NOMO-1 treated with dmso at 0.1 percent for 144 hours (cell line): ENCODE data around the gene ROMO1.
A peak's percentile ranks its signal among the peaks of the same experiment; 100 is the strongest.
"Not testable (repeated sequence)": the region's sequence is repeated elsewhere in the genome, so short reads cannot be mapped to it uniquely, and the experiment has no call there.

Source experiments
- DNase-seq: peaks from one replicate; lab custom pipeline; 2025; ENCODE audit not compliant: unreplicated experiment; lab: John Stamatoyannopoulos, UW

ROMO1 gene

GRCh38 chr20:35710039-35710438, 10.8 kb downstream of the ROMO1 start:
- DNase-seq: no peak

GRCh38 chr20:35710884-35711587, 11.8 kb downstream of the ROMO1 start:
- no peak for DNase-seq

GRCh38 chr20:35711588-35712209, 12.5 kb downstream of the ROMO1 start:
- DNase-seq: no peak

GRCh38 chr20:35713120-35713519, 13.9 kb downstream of the ROMO1 start:
- DNase-seq: not testable (repeated sequence)

DNA sequence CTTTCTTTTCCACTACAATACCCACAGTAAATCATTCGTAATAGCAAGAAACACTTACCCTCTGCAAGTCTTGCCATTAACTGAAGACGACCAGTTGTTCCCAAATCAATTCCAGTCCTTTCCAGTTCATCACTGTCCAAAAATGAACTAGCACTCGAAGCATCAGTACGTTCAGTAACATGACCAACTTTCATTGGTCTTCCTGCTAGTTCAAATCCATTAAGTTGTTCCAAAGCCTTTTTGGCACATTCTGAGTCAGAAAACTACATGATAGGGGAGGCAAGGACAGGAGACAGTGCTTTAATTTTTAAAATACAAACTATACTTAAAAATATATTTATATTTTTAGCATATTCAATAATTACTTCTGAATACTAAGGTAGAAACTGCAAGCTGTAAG, 14.9 kb downstream of the ROMO1 start:
- no peak for DNase-seq

- no peak for DNase-seq
Measured at GRCh38 chr20:35715652-35716051, 16.4 kb downstream of the ROMO1 start.

- no peak for DNase-seq
Measured at GRCh38 chr20:35716330-35716729, 17.1 kb downstream of the ROMO1 start.

- DNase-seq: not testable (repeated sequence)
Measured at GRCh38 chr20:35718321-35718720, 19.1 kb downstream of the ROMO1 start.

GRCh38 chr20:35718972-35719635, 19.9 kb downstream of the ROMO1 start:
- no peak for DNase-seq

DNA sequence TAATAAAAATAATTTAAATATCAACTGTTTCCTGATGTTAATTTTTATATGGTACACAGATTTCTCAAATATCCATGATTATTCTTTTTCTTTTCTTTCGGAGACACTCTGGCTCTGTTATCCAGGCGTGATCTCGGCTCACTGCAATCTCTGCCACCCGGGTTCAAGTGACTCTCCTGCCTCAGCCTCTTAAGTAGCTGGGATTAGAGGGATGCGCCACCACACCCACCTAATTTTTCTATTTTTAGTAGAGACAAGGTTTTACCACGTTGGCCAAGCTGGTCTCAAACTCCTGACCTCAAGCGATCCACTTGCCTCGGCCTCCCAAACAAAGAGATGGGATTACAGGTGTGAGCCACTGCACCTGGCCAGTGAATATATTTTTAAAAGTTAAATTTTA, 20.5 kb downstream of the ROMO1 start:
- DNase-seq: no peak

- DNase-seq: no peak
Measured at GRCh38 chr20:35720165-35721123, 21.2 kb downstream of the ROMO1 start.

DNA sequence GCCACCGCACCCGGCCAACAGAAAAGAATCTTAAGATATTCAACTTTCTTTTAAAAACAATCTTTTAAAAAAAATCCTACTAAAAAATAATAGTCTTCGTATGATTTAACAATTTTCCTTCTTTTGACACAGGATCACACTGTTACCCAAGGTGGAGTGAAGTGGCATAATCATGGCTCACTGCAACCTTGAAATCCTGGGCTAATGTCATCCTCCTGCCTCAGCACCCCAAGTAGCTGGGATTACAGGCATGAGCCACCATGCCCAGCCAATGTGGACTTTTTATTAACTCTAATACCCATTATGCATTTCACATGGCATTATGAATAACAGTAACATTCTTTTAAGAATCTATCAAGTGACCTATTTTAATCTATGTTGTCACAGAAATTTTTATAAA, 22.0 kb downstream of the ROMO1 start:
- no peak for DNase-seq

DNA sequence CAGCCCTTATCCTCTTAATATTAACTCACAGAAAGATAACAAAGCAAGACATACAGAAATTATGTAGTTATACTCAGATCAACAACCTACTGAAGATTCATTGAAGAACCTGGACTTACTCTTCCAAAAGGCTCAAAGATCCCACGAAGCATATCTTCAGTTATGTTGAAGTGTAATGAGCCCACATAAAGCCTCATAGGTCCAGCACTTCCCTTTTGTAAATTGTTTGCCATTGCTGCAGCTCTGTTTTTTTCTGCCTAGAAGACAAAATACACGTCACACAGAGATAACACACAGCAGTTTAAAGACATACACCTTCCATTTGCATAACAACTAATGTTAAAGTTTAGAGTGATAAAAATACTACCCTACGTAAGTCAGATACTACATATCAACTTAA, 22.4 kb downstream of the ROMO1 start:
- no peak for DNase-seq

- DNase-seq: not testable (repeated sequence)
Measured at GRCh38 chr20:35723275-35723639, 24.1 kb downstream of the ROMO1 start.

- DNase-seq: not testable (repeated sequence)
Measured at GRCh38 chr20:35723652-35724320, 24.6 kb downstream of the ROMO1 start.

GRCh38 chr20:35724321-35725230, 25.4 kb downstream of the ROMO1 start:
- no peak for DNase-seq

DNA sequence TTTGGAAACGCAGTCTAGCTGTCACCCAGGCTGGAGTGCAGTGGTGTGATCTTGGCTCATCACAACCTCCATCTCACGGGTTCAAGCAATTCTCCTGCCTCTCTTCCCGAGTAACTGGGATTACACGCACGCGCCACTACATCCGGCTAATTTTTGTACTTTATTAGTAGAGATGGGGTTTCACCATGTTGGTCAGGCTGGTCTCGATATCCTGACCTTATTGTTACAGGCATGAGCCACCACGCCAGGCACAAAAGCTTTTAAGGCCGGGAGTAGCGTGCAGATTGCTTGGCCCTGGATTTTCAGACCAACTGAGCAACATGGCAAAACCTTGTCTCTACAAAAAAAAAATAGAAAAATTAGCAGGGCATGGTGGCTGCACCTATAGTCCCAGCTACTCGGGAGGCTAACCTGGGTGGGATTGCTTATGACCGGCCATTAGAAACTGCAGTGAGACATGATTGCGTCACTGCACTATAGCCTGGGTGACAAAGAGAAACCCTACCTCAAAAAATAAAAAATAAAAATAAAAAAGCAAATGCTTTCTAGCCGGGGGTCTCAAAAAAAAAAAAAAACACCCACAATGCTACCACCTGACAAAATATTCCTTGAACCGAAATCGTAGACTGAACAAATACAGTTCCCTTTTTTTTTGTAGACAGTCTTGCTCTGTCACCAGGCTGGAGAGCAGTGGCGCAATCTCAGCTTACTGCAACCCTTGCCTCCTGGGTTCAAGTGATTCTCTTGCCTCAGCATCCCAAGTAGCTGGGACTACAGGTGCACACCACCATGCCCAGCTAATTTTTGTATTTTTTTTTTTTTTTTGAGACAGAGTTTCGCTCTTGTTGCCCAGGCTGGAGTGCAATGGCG, 27.9 kb downstream of the ROMO1 start:
- peak; percentile 23 for DNase-seq

- no peak for DNase-seq
Measured at GRCh38 chr20:35729283-35729807, 30.1 kb downstream of the ROMO1 start.
